ENCODE data around the gene MIER1.
"Not testable (repeated sequence)": the region's sequence is repeated elsewhere in the genome, so short reads cannot be mapped to it uniquely, and the experiment has no call there.

Gene MIER1

DNA sequence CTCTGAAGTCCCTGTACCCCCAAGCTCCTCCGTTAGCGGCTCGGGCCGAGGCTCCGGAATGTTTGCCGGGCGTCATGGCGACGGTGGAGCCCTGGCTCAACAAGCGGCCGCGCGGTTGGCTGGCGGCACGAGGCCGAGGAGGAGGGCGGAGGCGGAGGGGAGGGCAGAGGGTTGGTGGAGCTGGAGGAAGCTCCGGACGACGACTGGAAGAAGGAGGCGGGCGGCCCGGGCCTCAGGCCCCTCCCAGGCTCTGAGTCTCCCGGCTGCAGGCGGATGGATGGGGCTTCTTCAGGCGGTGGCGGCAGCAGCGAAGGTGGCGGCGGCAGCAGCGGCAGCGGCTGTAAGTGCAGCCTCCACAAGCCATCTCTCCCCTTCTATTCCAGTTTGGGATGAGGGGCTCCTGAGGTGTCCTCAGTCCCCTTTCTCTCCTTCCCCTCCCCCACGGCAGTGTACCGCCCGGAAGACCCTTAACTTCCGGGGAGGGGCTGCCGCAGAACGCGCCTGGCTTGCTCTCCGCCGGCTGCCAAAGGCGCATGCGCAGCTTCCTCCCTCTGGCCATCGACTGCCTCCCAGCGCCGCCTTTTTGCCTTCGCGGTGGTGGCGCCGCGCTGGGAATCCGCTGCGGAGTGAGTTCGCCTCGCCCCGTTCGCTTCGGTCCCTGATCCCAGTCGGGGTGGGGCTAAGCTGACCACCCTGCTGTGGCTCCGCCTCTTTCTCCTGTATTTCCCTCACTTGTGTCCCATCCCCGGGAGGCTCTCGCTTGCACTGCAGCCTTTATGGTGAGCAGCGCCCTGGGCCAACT lies at the start of gene MIER1, which contains the start of gene DNAI4:
MIER1 (plus strand) TSS at position 235 of the 802 bp plus-strand sequence; CDS start at position 274, 39 bp downstream.
DNAI4 (minus strand) TSS at position 101 of the 802 bp plus-strand sequence; CDS start at position 76, 25 bp downstream.
- peak; percentile 94 for DNase-seq (ENCODE audit: low read depth)

DNA sequence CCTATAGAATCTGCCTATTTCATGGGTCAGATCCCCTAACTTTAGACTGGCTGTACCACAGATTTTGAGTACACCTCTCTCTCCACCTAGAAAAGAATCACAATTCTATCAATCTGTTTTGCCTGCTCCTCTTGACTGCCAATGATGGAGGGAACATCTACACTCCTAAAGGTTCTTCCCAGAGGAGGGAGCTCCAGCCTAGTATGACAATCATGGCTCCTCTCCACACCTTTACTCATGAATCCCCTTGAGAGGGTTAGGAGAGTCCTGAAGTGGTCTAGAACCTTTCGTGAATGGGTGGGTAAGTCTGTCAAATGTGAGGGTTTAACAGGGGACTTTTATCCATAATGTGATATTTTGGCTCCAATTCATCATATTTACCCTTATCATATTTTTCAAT lies 48.1 kb upstream of the MIER1 start:
- no peak for DNase-seq (ENCODE audit: low read depth)

- DNase-seq (ENCODE audit: low read depth), result no peak
Observed at GRCh38 chr1:66889030-66889429, 35.8 kb upstream of the MIER1 start.

GRCh38 chr1:66890621-66891020 lies 34.2 kb upstream of the MIER1 start:
- DNase-seq (ENCODE audit: low read depth), result no peak

- no peak for DNase-seq (ENCODE audit: low read depth)
Observed at GRCh38 chr1:66893712-66894111, 31.1 kb upstream of the MIER1 start.

- DNase-seq (ENCODE audit: low read depth), result not testable (repeated sequence)
Observed at GRCh38 chr1:66915203-66915602, 9.6 kb upstream of the MIER1 start.

GRCh38 chr1:66916320-66916719 lies 8.5 kb upstream of the MIER1 start:
- no peak for DNase-seq (ENCODE audit: low read depth)

- no peak for DNase-seq (ENCODE audit: low read depth)
Observed at GRCh38 chr1:66917476-66917875, 7.3 kb upstream of the MIER1 start.

DNA sequence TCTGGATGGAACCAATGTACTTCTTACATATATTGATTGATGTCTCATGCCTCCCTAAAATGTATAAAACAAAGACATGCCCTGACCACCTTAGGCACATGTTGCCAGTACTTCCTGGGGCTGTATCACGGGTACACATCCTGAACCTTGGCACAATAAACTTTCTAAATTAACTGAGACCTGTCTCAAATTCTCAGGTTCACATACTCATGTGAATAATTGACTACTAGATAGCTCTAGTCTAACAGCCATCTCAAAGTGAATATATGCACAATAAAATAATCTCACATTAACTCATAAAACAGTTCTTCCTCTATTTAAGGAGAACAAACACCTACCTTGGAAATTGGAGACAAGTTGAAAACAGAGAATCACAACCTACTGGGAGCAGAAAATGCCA lies 5.7 kb upstream of the MIER1 start:
- DNase-seq (ENCODE audit: low read depth), result no peak

- no peak for DNase-seq (ENCODE audit: low read depth)
Observed at GRCh38 chr1:66919828-66920227, 5.0 kb upstream of the MIER1 start.

GRCh38 chr1:66920543-66920942 lies 4.2 kb upstream of the MIER1 start:
- DNase-seq (ENCODE audit: low read depth), result no peak

DNA sequence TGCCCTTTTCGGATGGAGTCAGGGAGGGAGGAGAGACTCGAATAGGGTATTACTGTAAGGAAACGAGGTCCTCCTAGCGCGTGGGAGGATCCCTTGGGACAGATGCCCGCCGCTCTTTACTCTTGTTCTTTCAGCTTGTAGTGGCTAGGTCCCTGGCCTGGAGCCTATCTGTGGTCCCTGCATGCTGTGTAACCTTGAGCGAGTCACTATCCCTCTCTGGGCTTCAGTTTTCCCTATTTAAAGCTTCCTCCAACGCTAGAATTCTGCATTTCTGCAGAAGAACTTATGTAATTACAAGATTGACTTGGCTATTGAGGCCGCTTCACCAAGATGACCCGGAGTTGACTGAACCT lies 744 bp downstream of the MIER1 start:
- DNase-seq (ENCODE audit: low read depth), result no peak

DNA sequence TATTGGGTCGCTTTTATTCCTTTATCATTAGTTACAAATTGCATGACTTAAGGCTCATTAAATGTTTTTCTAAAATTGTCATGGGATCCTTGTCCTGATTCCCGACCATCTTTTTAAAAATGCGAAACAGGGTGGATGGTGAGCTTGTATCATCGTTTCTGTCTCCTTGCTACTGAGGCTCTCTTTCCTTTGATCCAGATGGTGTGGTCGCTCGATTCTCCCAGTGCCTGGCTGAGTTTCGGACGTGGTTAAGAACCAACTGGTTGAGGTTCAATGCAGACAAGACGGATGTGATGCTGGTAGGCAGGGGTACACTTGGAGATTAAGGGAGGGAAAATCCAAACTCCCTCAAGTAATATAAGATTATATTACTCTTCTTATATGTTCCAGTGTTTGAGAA lies 1.2 kb downstream of the MIER1 start:
- DNase-seq (ENCODE audit: low read depth), result no peak

DNA sequence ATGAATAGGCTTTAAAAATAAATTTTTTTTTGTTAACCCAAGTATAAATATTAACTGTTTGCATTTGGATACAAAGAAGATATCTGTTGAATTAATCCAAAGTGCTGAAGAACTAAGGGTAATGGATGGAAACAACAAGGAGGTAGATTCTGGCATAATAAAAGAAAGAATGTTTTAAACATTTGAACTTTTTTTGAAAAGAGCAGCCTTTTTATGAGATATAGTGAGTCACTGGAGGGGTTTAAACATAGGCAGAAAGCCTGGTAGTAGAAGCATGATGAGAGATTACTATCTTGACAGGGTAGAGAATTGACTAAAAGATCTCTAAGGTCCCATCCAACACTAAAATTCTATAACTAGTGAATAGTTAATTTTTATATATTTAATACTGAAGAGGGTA lies 2.7 kb downstream of the MIER1 start:
- no peak for DNase-seq (ENCODE audit: low read depth)

- no peak for DNase-seq (ENCODE audit: low read depth)
Observed at GRCh38 chr1:66929146-66929688, 4.4 kb downstream of the MIER1 start.

DNA sequence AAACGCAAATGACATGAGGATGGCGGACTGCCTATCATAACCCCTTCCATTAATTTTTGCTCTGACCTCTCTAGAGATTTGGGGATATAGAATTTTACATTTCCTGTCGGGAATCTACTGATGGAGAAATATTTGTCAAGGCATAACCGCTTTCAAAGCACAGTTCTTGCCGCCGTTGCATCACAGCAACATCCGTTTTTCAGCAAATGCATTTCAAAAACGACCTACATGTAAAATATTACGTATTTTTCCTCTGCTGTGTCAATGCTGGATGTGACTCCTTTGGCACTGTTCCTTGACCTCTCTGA lies 4.9 kb downstream of the MIER1 start:
- DNase-seq (ENCODE audit: low read depth), result no peak

- peak; percentile 92 for DNase-seq (ENCODE audit: low read depth)
Observed at GRCh38 chr1:66929999-66930822, 5.4 kb downstream of the MIER1 start.

DNA sequence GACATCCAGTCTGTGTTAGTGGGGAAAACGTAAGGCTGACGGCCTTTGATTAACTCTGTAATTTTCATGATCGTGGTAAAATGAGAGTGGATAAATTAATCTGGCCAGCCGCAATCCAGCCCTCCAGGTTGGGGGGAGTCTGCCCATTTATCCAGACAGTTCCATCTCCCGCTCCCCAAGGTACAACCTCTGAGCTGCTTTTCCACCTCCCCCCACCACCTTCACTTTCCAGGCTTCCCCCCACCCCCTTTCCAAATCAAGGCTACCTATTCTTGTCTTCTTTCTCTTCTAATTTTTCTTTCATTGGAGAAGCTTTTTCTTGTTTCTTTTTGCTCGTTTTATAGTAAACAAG lies 6.0 kb downstream of the MIER1 start:
- no peak for DNase-seq (ENCODE audit: low read depth)

GRCh38 chr1:66931590-66931989 lies 6.8 kb downstream of the MIER1 start:
- no peak for DNase-seq (ENCODE audit: low read depth)

GRCh38 chr1:66932291-66932690 lies 7.5 kb downstream of the MIER1 start:
- DNase-seq (ENCODE audit: low read depth), result no peak

- no peak for DNase-seq (ENCODE audit: low read depth)
Observed at GRCh38 chr1:66933887-66934700, 9.3 kb downstream of the MIER1 start.

DNA sequence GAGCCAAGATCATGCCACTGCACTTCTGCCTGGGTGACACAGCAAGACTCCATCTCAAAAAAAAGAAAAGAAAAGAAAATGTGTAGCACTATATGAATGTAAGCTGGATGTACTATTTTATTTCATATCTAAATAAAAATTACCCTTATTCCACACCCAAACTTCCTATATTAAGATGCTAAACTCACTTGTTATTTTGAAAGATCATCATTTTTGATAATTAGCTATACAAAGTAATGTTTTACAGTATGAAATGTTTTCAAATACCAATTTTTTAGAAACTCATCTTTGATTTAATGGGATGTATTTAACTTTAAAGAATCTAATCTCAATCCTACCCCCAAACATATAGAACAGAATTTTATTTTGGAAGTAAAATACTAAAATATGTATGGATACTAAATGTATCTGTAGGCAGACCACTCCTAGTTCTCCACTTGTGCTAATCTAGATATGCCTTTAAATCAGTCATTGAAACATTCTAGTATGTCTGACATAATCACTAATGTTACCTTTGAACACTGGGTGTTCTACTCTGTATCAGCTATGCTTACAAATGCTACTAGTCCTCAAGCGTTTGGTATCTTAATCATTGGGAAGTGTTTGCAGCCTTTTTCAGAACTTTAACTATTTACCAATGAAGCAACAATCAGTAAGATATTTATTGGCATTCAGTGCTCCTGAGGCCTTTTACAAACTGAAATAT lies 12.9 kb downstream of the MIER1 start:
- no peak for DNase-seq (ENCODE audit: low read depth)
